ENCODE data around the gene ETFA.

The ETFA gene

GRCh38 chr15:76311100-76311953 is at the start of gene ETFA:
TSS of gene ETFA (minus strand) at chr15:76311469. CDS start at chr15:76311388, 81 bp downstream.
- ATAC-seq = peak; percentile 99
- Mint-ChIP-seq H3K36me3 (peaks cover 16% of the 10 kb centered on the region), H3K27ac (peak within 1 kb of the TSS; percentile 86), H3K9me3 (no peaks in the 10 kb centered on the region), H3K4me3 (peak within 1 kb of the TSS; percentile 77), H3K4me1 (peaks cover 15% of the 10 kb centered on the region)
- DNase-seq (ENCODE audit: low spot score in 2 of 2) = peak; percentile 93 to 96

DNA sequence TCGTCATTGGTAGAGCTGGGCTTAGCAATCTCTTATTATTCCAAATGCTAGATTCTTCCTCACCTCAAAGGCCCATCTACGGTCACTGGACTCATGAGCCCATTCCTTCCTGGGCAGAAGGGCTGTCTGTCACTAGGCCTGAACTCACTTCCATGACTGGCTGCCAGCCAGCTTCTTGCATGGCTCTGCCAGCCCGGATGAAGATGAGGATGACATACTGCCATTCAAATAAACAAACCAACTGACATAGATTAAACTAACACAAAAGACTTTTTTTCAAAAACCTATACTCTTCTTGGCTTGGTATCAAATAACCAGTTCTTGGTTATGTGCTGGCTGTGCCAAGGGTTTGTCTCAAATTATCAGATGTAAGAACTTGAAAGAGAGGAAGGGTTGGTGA is 49.1 kb upstream of the ETFA start:
- ATAC-seq (no peak), DNase-seq (ENCODE audit: low spot score in 2 of 2) (no peak)
- Mint-ChIP-seq H3K27ac (no peak overlapping the region), H3K36me3 (no peaks in the 10 kb centered on the region), H3K4me1 (no peaks in the 10 kb centered on the region), H3K4me3 (no peak overlapping the region), H3K9me3 (no peaks in the 10 kb centered on the region)

DNA sequence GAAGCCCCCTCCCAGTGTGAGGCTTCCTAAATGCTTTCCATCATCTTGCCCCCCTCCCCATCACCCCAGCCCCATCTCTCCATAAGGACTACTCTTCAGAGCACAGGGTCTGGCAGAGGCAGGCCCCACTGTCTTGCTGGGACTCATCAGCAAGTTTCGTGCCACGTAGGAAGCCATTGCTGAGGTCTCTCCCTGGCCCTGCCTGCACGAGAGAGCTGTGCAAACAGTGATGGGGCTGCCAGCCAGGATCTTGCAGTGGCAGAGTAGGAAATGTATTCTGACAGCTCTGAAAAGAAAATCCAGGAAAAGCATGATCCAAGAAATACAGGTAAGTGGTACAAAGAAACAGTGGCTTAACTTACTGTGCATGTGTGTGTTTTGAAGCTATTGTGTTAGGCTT is 47.9 kb upstream of the ETFA start:
- H3K27ac Mint-ChIP-seq = no peak overlapping the region
- H3K4me3 Mint-ChIP-seq = no peak overlapping the region
- H3K9me3 Mint-ChIP-seq = no peaks in the 10 kb centered on the region
- no peaks in the 10 kb centered on the region for H3K4me1 Mint-ChIP-seq
- DNase-seq (ENCODE audit: low spot score in 2 of 2) (no peak), ATAC-seq (no peak)
- no peaks in the 10 kb centered on the region for H3K36me3 Mint-ChIP-seq

GRCh38 chr15:76358453-76358852 is 47.2 kb upstream of the ETFA start:
- Mint-ChIP-seq H3K36me3 (no peaks in the 10 kb centered on the region), H3K9me3 (no peaks in the 10 kb centered on the region), H3K4me1 (no peaks in the 10 kb centered on the region), H3K4me3 (no peak overlapping the region), H3K27ac (no peak overlapping the region)
- ATAC-seq (no peak), DNase-seq (ENCODE audit: low spot score in 2 of 2) (no peak)

DNA sequence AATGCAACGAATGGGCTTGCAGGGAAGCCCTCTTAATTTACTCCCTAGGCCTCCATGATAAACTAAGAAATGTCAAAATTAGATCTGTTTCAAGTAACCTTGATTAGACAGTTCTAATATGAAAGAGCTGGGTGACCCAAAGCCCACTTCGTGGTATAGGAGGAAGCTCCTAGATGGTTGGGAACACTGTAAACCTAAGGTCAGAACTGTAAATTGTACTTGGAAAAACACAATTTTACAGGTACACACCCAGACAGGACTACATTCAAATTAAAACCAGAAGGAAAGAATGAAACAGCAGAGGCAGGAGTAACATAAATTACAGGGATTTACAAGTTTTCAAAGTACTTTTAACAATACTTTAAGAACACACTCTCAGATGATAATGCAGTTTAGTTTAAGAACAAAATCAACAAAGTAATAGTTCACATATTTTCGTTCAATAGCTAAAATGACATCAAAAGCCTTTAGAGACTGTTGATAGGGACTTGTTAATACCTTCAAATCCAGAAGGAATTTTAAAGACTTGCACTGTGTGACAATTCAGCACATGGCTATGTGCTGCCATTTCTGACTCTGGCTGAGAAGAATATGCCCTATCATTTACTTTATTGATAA is 43.7 kb upstream of the ETFA start:
- no peak for ATAC-seq
- Mint-ChIP-seq H3K4me3 (no peak overlapping the region), H3K36me3 (no peaks in the 10 kb centered on the region), H3K27ac (no peak overlapping the region), H3K9me3 (no peaks in the 10 kb centered on the region), H3K4me1 (no peaks in the 10 kb centered on the region)
- no peak for DNase-seq (ENCODE audit: low spot score in 2 of 2)

DNA sequence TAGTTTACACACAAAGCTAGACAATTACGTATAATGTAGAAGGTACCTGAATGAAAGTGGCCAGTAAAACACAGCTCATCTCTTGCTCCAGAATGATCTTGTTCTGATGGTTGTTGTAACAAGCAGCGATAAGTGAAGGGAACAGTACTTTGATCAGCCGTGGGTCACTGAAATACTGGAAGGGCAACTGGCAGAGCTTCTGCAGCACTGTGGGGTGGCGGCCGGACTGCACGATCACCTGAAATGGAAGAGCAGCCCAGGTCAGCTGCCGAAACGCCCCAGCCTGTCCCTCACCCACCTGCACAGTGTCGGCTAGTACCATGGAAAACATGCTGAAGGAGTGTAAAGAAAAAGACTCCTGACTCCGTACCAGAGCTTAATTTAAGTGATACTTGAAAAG is 42.6 kb upstream of the ETFA start:
- H3K36me3 Mint-ChIP-seq = no peaks in the 10 kb centered on the region
- DNase-seq (ENCODE audit: low spot score in 2 of 2) (no peak), ATAC-seq (no peak)
- H3K4me3 Mint-ChIP-seq = no peak overlapping the region
- H3K4me1 Mint-ChIP-seq = no peaks in the 10 kb centered on the region
- no peak overlapping the region for H3K27ac Mint-ChIP-seq
- no peaks in the 10 kb centered on the region for H3K9me3 Mint-ChIP-seq

GRCh38 chr15:76353023-76353577 is 41.8 kb upstream of the ETFA start:
- DNase-seq (ENCODE audit: low spot score in 2 of 2) = no peak
- Mint-ChIP-seq H3K27ac (no peak overlapping the region), H3K4me1 (no peaks in the 10 kb centered on the region), H3K4me3 (no peak overlapping the region), H3K36me3 (no peaks in the 10 kb centered on the region), H3K9me3 (no peaks in the 10 kb centered on the region)
- ATAC-seq = no peak

GRCh38 chr15:76349301-76350070 is 38.2 kb upstream of the ETFA start:
- Mint-ChIP-seq H3K4me1 (peaks cover 12% of the 10 kb centered on the region), H3K9me3 (no peaks in the 10 kb centered on the region), H3K36me3 (peaks cover 5% of the 10 kb centered on the region), H3K27ac (no peak overlapping the region), H3K4me3 (no peak overlapping the region)
- ATAC-seq = no peak
- DNase-seq (ENCODE audit: low spot score in 2 of 2) = no peak

- Mint-ChIP-seq H3K4me1 (peaks cover 12% of the 10 kb centered on the region), H3K4me3 (no peak overlapping the region), H3K36me3 (peaks cover 5% of the 10 kb centered on the region), H3K9me3 (no peaks in the 10 kb centered on the region), H3K27ac (no peak overlapping the region)
- ATAC-seq = no peak
- no peak for DNase-seq (ENCODE audit: low spot score in 2 of 2)
Measured at GRCh38 chr15:76347482-76348055, 36.3 kb upstream of the ETFA start.

- H3K4me1 Mint-ChIP-seq = peaks cover 14% of the 10 kb centered on the region
- H3K27ac Mint-ChIP-seq = no peak overlapping the region
- DNase-seq (ENCODE audit: low spot score in 2 of 2) (no peak), ATAC-seq (peak; percentile 29)
- peaks cover 5% of the 10 kb centered on the region for H3K36me3 Mint-ChIP-seq
- peak overlapping the region; percentile 67 for H3K4me3 Mint-ChIP-seq
- no peaks in the 10 kb centered on the region for H3K9me3 Mint-ChIP-seq
Measured at GRCh38 chr15:76346669-76347481, 35.6 kb upstream of the ETFA start.

GRCh38 chr15:76345880-76346668 is 34.8 kb upstream of the ETFA start:
- peak; percentile 47 for ATAC-seq
- Mint-ChIP-seq H3K4me3 (peak overlapping the region; percentile 67), H3K36me3 (peaks cover 5% of the 10 kb centered on the region), H3K27ac (no peak overlapping the region), H3K9me3 (no peaks in the 10 kb centered on the region), H3K4me1 (peaks cover 19% of the 10 kb centered on the region)
- DNase-seq (ENCODE audit: low spot score in 2 of 2) = peak in 1 of 2 donors; percentile 62

DNA sequence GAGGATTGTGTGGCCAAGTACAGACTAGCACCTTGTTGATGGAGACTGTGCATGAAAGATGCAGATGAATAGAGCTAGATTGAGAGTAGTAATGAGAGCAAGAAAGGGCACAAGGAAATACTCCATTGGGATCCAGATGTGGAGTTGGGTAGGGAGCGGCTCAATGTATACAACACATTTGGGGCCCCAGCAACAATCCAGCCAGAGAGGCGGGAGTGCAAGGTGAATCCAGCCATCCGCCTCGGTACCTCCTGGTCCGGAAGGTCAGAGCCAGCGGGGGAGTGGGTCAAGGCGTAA is 34.3 kb upstream of the ETFA start:
- peaks cover 5% of the 10 kb centered on the region for H3K36me3 Mint-ChIP-seq
- peaks cover 25% of the 10 kb centered on the region for H3K4me1 Mint-ChIP-seq
- no peak for ATAC-seq
- DNase-seq (ENCODE audit: low spot score in 2 of 2) = no peak
- no peaks in the 10 kb centered on the region for H3K9me3 Mint-ChIP-seq
- no peak overlapping the region for H3K27ac Mint-ChIP-seq
- H3K4me3 Mint-ChIP-seq = peak overlapping the region; percentile 67

DNA sequence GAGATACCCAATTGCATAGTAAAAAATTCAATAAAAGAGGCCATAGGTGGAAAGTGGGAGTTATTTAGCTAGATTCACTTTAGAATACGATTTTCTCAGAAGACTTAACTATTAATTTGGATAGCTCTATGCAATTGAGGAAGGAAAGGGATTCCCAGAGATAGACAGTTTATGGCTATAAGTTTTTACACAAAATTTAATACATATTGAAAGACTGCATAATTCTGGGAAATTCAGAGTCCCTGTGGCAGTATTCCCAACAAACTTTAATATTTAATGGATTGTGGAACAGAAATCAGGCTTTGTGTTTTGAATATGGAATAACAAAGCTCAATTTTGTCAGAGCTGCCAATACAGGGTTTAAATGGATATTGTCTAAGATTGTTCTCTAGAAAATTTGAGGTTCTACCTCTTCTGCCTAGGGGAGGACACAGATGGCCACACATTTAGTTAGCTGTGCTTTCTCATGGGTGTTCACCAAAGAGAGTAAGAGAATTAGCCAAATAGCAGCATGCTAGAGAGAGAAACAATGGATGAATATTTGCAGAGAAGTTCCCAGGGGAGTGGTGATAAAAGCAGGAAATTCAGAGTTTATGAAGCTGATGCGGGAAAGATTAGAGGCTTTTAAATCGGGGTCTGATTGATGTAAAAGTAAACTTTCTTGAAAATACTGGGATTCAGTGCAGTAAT is 33.8 kb upstream of the ETFA start:
- DNase-seq (ENCODE audit: low spot score in 2 of 2) (no peak), ATAC-seq (no peak)
- Mint-ChIP-seq H3K36me3 (peaks cover 5% of the 10 kb centered on the region), H3K4me3 (peak overlapping the region; percentile 67), H3K4me1 (peaks cover 30% of the 10 kb centered on the region), H3K27ac (no peak overlapping the region), H3K9me3 (no peaks in the 10 kb centered on the region)

Measured in stimulated activated effector memory CD8-positive, alpha-beta T cell treated with anti-CD3 and anti-CD28 coated beads, Interleukin-12 subunit alpha, Interleukin-12 subunit beta, amount 100 ng/mL, for 72 hours (primary cell).